ENCODE results near the gene KRT20.

The KRT20 gene

GRCh38 chr17:40852364-40852763, 32.7 kb downstream of the KRT20 start:
- DNase-seq (ENCODE audit: low spot score), result no peak

DNA sequence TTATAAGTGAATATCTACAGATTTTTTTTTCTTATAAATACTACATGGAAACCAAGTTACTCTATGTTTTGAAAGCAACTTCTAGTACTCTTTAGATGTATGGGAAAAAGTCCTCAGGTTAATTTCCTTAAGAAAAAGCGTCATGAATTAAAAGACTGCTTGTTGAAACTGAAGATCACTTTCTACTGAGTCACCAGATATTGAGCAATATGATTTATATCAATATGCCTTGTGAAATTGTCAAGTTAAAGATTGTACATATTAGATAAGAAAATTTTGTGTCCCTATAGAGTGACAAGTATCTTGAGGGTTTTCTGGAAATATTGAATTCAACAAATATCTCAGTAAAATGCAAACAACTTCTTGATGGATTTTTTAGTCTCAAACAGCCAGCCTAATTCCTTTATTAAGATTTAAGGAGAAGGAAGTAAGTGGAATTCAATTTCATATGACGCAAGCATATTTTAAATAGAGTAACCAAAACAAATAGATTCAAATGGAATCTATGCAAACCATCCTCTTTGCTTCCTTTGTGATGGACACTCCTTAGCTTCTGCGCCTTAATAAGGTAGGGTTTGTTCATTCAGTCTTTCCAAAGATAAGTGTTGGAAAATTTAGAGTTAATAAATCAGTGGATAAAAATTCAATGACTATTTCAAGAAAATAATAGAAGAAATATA, 34.6 kb downstream of the KRT20 start:
- no peak for DNase-seq (ENCODE audit: low spot score)

GRCh38 chr17:40849723-40850122, 35.3 kb downstream of the KRT20 start:
- DNase-seq (ENCODE audit: low spot score), result no peak

- DNase-seq (ENCODE audit: low spot score), result no peak
These were observed 36.3 kb downstream of the KRT20 start for GRCh38 chr17:40848583-40849235.

DNA sequence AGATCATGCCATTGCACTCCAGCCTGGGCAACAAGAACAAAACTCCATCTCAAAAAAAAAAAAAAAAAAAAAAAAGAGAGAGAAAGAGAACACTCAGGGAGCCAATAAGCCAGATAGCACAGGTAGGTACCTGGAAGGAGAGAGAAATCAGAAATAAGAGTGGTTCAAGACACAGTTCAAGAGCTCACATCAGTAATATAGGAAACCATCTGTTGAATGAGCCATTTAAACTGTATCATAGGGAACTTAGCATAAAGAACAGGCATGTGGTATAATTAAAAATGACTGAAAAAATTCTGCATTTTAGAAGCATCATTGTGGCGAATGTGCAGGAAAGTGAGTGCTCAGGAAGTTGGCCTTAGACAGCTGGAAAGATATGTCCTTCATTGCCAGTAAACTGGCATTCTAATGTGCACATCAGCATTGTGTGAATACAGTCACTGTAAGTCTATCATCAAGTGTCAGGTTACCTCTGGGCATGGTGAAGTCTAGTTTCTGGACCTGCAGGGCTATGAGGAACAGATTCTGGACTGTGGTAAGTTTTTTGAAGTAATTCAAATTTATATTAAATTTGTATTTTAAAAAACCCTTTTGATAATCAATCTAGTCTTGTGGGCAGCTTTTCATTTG, 38.4 kb downstream of the KRT20 start:
- no peak for DNase-seq (ENCODE audit: low spot score)

- no peak for DNase-seq (ENCODE audit: low spot score)
These were observed 40.4 kb downstream of the KRT20 start for GRCh38 chr17:40844671-40845107.

DNA sequence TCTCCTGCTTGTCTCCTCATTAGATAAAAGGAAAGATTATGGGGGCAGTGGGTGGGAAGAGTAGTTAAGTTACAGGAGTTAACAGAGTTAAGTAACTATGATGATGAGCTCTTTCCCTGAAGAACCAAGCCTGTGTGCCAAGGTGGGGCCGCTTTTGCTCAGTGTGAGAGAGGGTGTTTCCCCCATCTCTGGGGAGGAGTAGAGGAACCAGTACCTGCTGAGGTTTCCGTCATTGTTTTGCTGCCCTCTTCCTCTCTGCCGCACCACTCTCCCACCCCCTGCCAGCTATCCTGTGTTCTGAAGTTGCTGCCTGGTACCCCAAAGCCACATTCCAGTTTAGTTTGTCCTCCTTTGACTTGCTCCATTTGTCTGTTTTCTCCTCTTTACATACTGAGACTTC, 41.8 kb downstream of the KRT20 start:
- no peak for DNase-seq (ENCODE audit: low spot score)

DNA sequence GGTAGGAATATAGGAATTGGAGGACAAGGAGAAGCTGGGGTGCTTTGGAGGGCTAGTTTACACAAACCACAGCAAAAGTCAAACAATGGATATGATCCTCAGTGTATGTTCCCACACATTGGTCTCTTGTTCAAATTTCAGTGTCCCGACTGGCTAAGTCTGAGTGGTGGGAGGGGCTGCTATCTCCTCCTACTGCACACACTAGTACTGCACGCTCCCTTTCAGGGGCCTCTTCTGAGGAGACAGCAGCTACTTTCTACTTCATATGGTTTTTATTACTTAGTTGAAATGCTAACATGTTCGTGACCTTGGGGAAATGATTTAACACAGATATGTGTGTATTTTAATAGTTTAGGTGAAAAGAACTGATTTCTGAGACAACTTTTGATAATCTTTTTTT, 43.8 kb downstream of the KRT20 start:
- DNase-seq (ENCODE audit: low spot score), result no peak

- no peak for DNase-seq (ENCODE audit: low spot score)
These were observed 45.8 kb downstream of the KRT20 start for GRCh38 chr17:40839194-40839593.

DNA sequence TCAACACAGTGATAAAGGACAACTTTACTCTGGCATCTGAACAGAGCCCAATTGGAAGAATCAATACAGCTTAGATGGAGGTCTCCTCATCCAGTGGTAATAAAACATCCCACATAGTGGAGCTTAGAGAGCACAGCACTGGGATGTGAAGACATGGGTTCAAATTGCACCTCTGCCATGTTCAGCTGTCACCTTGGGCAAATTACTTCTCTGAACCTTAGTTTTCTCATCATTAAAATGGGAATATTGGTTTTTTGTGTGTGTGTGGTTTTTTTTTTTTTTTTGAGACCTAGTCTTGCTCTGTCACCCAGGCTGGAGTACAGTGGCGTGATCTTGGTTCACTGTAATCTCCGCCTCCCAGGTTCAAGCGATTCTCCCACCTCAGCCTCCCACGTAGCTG, 49.0 kb downstream of the KRT20 start:
- DNase-seq (ENCODE audit: low spot score), result no peak

DNA sequence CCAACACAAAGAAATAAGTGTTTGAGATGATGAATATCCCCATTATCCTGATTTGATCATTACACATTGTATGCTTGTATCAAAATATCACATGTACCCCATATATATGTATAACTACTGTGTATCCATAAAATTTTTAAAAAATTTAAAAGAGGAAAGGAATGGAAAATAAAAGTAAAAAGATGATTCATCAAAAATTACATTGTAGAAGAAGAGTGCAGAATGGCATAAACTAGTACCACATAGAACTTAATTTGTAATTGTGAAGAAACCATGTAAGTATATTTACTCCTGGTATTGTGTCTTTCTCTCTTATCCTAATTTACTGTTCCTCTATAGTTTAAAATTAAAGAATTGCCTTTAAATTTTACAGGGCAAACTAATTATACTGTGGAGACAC, 51.2 kb downstream of the KRT20 start:
- DNase-seq (ENCODE audit: low spot score), result no peak

DNA sequence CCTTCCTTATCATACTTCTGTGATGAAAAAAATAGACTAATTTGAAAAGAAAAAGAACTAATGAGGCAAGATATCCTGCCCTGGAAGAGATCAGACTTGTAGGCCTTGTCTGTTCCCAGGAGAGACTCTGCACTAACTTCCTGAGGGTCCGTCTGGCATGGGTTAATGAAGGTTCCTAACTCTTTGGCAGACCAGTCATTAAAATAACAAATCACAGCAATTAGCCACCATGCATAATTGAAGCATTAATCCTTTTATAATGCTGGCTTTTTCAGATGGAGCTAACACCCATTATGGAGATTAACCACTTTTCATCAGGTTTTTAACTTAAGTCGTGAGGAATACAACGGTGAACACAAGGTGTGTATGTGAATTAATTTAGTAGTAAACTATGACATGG, 52.2 kb downstream of the KRT20 start:
- no peak for DNase-seq (ENCODE audit: low spot score)

DNA sequence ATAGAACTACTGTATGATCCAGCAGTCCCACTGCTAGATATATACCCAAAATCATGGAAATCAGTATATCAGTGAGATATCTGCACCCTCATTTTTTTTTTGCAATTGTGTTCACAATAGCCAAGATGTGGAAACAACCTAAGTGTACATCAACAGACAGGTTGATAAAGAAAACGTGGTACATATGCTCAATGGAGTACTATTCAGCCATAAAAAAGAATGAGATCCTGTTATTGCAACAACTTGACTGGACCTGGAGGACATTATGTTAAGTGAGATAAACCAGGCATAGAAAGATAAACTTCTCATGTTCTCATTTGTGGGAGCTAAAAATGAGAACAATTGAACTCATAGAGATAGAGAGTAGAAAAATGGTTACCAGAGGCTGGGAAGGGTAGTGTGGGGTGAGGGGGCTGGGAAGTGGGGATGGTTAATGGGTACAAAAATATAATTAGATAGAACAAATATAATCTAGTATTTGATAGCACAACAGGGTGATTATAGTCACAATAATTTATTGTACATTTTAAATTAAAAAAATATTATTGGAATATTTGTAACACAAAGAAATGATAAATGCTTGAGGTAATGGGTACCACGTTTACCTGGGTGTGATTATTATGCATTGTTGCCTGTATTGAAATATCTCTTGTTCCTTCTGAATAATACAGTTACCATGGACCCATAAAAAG, 54.8 kb downstream of the KRT20 start:
- no peak for DNase-seq (ENCODE audit: low spot score)

DNA sequence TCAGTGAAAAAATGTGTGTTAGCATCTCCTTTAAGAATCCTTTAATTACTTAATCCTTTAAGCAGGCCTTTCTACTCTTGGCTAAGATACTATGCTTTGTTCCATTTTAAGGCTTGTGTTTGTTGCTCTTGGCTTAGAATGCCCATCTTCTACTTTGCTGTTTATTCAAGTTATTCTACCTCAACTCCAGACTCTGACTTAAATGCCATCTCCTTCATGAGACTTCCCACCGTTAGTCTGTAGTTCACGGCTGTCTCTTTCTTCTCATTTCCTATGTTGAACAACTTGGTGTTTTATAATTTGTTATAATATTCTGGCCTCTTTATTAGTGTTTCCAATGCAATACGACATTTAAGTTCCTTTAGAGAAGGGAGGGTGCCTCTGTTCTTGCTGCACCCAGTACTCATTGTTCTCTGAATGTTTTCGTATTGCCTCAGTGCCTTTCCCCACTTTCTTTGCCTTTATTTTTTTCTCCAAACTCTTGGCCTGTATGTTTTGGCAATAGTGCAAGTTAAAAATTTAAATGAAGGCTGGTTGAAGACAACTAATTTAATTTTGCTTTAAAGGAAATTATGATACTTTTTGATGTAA, 56.5 kb downstream of the KRT20 start:
- DNase-seq (ENCODE audit: low spot score), result no peak

DNA sequence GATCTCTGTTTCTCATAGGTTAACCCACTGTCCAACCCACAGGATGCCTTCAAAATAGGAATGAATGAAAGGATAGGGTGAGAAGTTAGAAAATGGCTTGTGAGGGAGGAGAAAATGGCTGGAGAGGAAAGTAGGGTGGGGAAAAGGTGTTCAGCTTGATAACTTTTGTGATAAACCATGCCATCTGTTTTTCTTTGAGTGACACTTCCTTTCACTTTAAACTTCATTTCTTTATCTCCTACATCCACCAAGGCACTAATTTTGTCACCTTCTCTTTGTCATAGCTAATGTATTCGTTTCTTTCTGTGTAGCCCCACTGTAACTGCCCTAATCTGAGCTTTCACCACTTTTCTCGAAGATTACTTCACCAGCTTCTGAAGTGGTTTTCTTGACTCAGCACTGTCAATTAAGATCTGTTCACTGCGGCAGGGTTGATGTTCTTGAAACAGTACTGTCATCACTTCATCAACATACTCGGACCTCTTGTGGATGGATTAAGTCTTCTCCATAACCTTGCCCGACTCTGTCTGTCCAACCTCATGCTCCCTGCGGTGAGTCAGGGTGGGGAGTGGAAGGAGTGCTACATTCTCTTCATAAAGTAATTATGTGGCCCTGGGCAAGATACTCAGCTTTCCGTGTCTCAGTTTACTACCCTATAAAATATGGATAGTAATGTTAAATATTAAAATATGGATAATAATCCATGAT, 57.1 kb downstream of the KRT20 start:
- DNase-seq (ENCODE audit: low spot score), result no peak

Measured in cerebellar cortex (tissue), 1 donor.